GM12878 (cell line): ENCODE measurements around the gene YY2. TPM values are rescaled to one million over a fixed set of nuclear protein-coding genes. Genes with fewer than 3 reads are reported as not detected.

Experiments used
- ATAC-seq: fragments of 200-7000 bp; cut with Tn5 transposase; 3 replicates; pipeline ENCODE4 v1.9.1; 2020; ENCODE audit warnings: mild to moderate bottlenecking, moderate library complexity
- BruUV-seq: library from RNA; stranded (reverse); fragments of 400-500 nt; replicated peaks from 2 replicates; lab custom pipeline; 2021; lab: Mats Ljungman, UMichigan
- CTCF ChIA-PET: fragments of 300-600 bp; sonication (Branson Sonifier 250); formaldehyde crosslinking; extraction: SDS; loops from one replicate; lab custom pipeline; 2021; ENCODE audit warnings: inconsistent platforms; lab: Yijun Ruan, JAX
- POLR2A ChIA-PET: fragments of 350-600 bp; formaldehyde crosslinking; extraction: SDS; loops from one replicate; lab custom pipeline; 2021; ENCODE audit warnings: inconsistent platforms; lab: Charles Lee
- RAD21 ChIA-PET: fragments of 300-600 bp; sonication (Branson Sonifier 250); formaldehyde crosslinking; loops from one replicate; lab custom pipeline; 2023; ENCODE audit warnings: antibody characterized with exemption; ENCODE audit not compliant: unreplicated experiment; lab: Charles Lee
- SMC1A ChIA-PET: fragments of 300-600 bp; sonication (Branson Sonifier 250); formaldehyde crosslinking; loops from one replicate; lab custom pipeline; 2023; ENCODE audit not compliant: unreplicated experiment, uncharacterized antibody; lab: Charles Lee
- DNase-seq: peaks from one replicate; pipeline ENCODE4 v3.0.0-alpha.2; 2011; ENCODE audit warnings: low read depth, low spot score
- FAIRE-seq: peaks from 3 replicates; lab custom pipeline; 2011; peaks lifted over from hg19 to GRCh38; lab: Jason Lieb, UNC
- H2AFZ ChIP-seq: 2 replicates; pipeline ENCODE4 v1.6.0; 2011; ENCODE audit warnings: low read depth, low read length, control low read depth; ENCODE audit not compliant: control insufficient read depth
- H3K27ac ChIP-seq: 2 replicates; pipeline ENCODE4 v1.5.1; 2011; ENCODE audit warnings: control low read depth; ENCODE audit not compliant: control insufficient read depth, insufficient read depth
- H3K27me3 ChIP-seq, 2 experiments: replicated peaks in 1 of 2; 2 replicates each; pipeline versions ENCODE4 v1.6.0 to v1.6.1; 2011; ENCODE audit warnings: low read length in 1 of 2; ENCODE audit not compliant: control insufficient read depth in 2 of 2, insufficient read depth in 2 of 2
- H3K36me3 ChIP-seq, 2 experiments: 2 replicates each; pipeline ENCODE4 v1.5.1; 2011; ENCODE audit warnings: low read length in 1 of 2; ENCODE audit not compliant: control insufficient read depth in 2 of 2, insufficient read depth in 2 of 2
- H3K4me1 ChIP-seq: 2 replicates; pipeline ENCODE4 v1.6.1; 2011; ENCODE audit warnings: mild to moderate bottlenecking, low read length, moderate library complexity, mixed read lengths; ENCODE audit not compliant: control insufficient read depth, insufficient read depth
- H3K4me2 ChIP-seq: 2 replicates; pipeline ENCODE4 v1.6.0; 2011; ENCODE audit warnings: control low read depth; ENCODE audit not compliant: control insufficient read depth, insufficient read depth
- H3K4me3 ChIP-seq: fragments of 200-600 bp; sonication (generic); 2 replicates; pipeline ENCODE4 v1.5.1; 2016
- H3K79me2 ChIP-seq: 2 replicates; pipeline ENCODE4 v1.6.0; 2011; ENCODE audit warnings: low read length; ENCODE audit not compliant: control insufficient read depth, insufficient read depth
- H3K9ac ChIP-seq: 2 replicates; pipeline ENCODE4 v1.8.0; 2011; ENCODE audit warnings: low read length, control low read depth, mixed read lengths; ENCODE audit not compliant: control insufficient read depth, insufficient read depth
- H3K9me3 ChIP-seq: replicated peaks from 3 replicates; pipeline ENCODE4 v1.5.1; 2011; ENCODE audit warnings: mild to moderate bottlenecking, low read length; ENCODE audit not compliant: control insufficient read depth, insufficient read depth
- H4K20me1 ChIP-seq: 2 replicates; pipeline ENCODE4 v1.6.0; 2011; ENCODE audit not compliant: control insufficient read depth, insufficient read depth
- ATF7 ChIP-seq: fragments of 450-650 bp; IDR thresholded peaks from 2 replicates; pipeline ENCODE4 v1.6.1; 2016; ENCODE audit warnings: low read depth, mild to moderate bottlenecking
- CREM ChIP-seq: IDR thresholded peaks from 2 replicates; pipeline ENCODE4 v1.6.1; 2014; ENCODE audit warnings: antibody characterized with exemption, low read depth
- IKZF2 ChIP-seq, 2 experiments: fragments of 450-650 bp; IDR thresholded peaks; 2 replicates each; pipeline ENCODE4 v1.6.1; 2017; ENCODE audit warnings: mild to moderate bottlenecking in 2 of 2, moderate library complexity in 2 of 2
- NFYA ChIP-seq: IDR thresholded peaks from 2 replicates; pipeline ENCODE4 v1.6.1; 2011; ENCODE audit warnings: low read depth, mild to moderate bottlenecking, low read length, improper control_type of control experiment, borderline replicate concordance
- PBX3 ChIP-seq: IDR thresholded peaks from 2 replicates; pipeline ENCODE4 v1.6.1; 2011; ENCODE audit warnings: mild to moderate bottlenecking, low read depth, low read length, moderate library complexity; ENCODE audit not compliant: insufficient replicate concordance
- RELB ChIP-seq: fragments of 450-650 bp; IDR thresholded peaks from 2 replicates; pipeline ENCODE4 v1.6.1; 2017; ENCODE audit warnings: low read depth, mild to moderate bottlenecking, moderate library complexity
- SKIL ChIP-seq: fragments of 450-650 bp; IDR thresholded peaks from 2 replicates; pipeline ENCODE4 v1.6.1; 2017; ENCODE audit warnings: mild to moderate bottlenecking, low read depth, inconsistent platforms; ENCODE audit not compliant: poor library complexity, severe bottlenecking
- SPI1 ChIP-seq: IDR thresholded peaks from 2 replicates; pipeline ENCODE4 v1.6.1; 2011; ENCODE audit warnings: low read depth, mild to moderate bottlenecking, low read length, moderate library complexity, borderline replicate concordance; ENCODE audit not compliant: insufficient read depth
- SREBF1 ChIP-seq: IDR thresholded peaks from 2 replicates; pipeline ENCODE4 v1.6.1; 2012; ENCODE audit warnings: mild to moderate bottlenecking, low read length
- STAT1 ChIP-seq: fragments of 450-650 bp; conservative IDR thresholded peaks from 2 replicates; pipeline ENCODE4 v1.6.1; 2014; ENCODE audit warnings: antibody characterized with exemption, mild to moderate bottlenecking
- TCF12 ChIP-seq: IDR thresholded peaks from 2 replicates; pipeline ENCODE4 v1.6.1; 2011; ENCODE audit warnings: low read depth, mild to moderate bottlenecking, low read length
- TCF3 ChIP-seq: IDR thresholded peaks from 2 replicates; pipeline ENCODE4 v1.6.1; 2012; ENCODE audit warnings: low read depth, mild to moderate bottlenecking, low read length, borderline replicate concordance; ENCODE audit not compliant: insufficient read depth
- ZZZ3 ChIP-seq: IDR thresholded peaks from 2 replicates; pipeline ENCODE4 v1.6.1; 2011; ENCODE audit warnings: low read depth; ENCODE audit not compliant: control insufficient read depth, insufficient read length
- WGBS: methylation state at CpG from one replicate; pipeline ENCODE4 v1.1.6; 2016; ENCODE audit warnings: low lambda C conversion rate; ENCODE audit not compliant: insufficient replicate concordance, insufficient coverage; ENCODE audit errors: missing lambda C conversion rate; 5-methylcytosine and 5-hydroxymethylcytosine counted together
- in situ Hi-C: fragments of 300-500 bp; cut with MboI; formaldehyde crosslinking; loops from 9 replicates; pipeline ENCODE4 v1.14.3; 2018; ENCODE audit warnings: mixed read lengths
- intact Hi-C: fragments of 100-400 bp; cut with micrococcal nuclease; formaldehyde crosslinking; loops from one replicate; pipeline ENCODE4 v1.14.2; 2022; ENCODE audit not compliant: unreplicated experiment
- polyA plus RNA-seq, 11 experiments: library from polyadenylated mRNA; depleted of rRNA in 4 of 11; unstranded in 6 of 11; stranded (reverse) in 5 of 11; fragments of >200 nt; fragmentation: Nextera tagmentation in 4 of 11; fragmentation: Illumina TruSeq in 1 of 11; extraction: Ambion mirVana in 4 of 11; extraction: Trizol in 1 of 11; gene quantifications; 1 replicate in 1 of 11; 2 replicates in 10 of 11; pipeline versions ENCODE4 v1.2.1 to v1.2.3, GENCODE V29; 2011 to 2016; ENCODE audit warnings: inconsistent platforms in 2 of 11, missing spikeins in 2 of 11, low read depth in 1 of 11
- total RNA-seq, 4 experiments: library from RNA; depleted of rRNA in 3 of 4; stranded (reverse); fragments of >200 nt in 3 of 4; fragmentation: Illumina TruSeq in 1 of 4; extraction: Trizol in 1 of 4; gene quantifications; 2 replicates each; pipeline versions ENCODE4 v1.2.1 to v1.2.3, GENCODE V29; 2013 to 2021

YY2 gene
- total and polyA plus RNA-seq, 10 of the 15 experiments (the other 5 are each of a cell fraction or from before 2014, with no cell fraction given): 0.31 to 1.2 (median 0.74) TPM

- Histone ChIP-seq H3K4me2 (no peak overlapping the region), H3K9me3 (no peaks in the 10 kb centered on the region), H2AFZ (no peak overlapping the region), H3K36me3 (no peaks in the 10 kb centered on the region), H3K27me3 (no peaks in the 10 kb centered on the region)
- ChIA-PET SMC1A (interaction anchor here (0.7 to 1.2 kb wide), 2 partner anchors 55 to 394 kb away, joined by 3 read pairs; no protein-coding TSS in a partner anchor), RAD21 (no interaction called here)
- in situ Hi-C loops: no loop called here
- TF ChIP-seq SPI1: no peak
- no peak for TF ChIP-seq SREBF1
- TF ChIP-seq TCF12: no peak
- no peak for TF ChIP-seq TCF3
- no peak for TF ChIP-seq IKZF2 (IDR thresholded peaks at IDR 0.05)
- no peak for TF ChIP-seq ZZZ3
- TF ChIP-seq, all 136 proteins: peak for 0
- ChIA-PET CTCF (interaction anchor here (1.0 kb wide), 1 partner anchor 80 kb away, joined by 3 read pairs; no protein-coding TSS in a partner anchor), POLR2A (no interaction called here)
- DNase-seq (no peak), FAIRE-seq (no peak), ATAC-seq (no peak)
- H3K4me3 ChIP-seq: no peak overlapping the region
- H3K79me2 ChIP-seq: no peaks in the 10 kb centered on the region
- H3K9ac ChIP-seq: no peak overlapping the region
- BruUV-seq: no TSS peak
- intact Hi-C loops: no loop called here
- H3K4me1 ChIP-seq: no peaks in the 10 kb centered on the region
- no peak overlapping the region for H3K27ac ChIP-seq
- 49% methylated on average over 2 of the region's 2 CpGs for WGBS
- no peaks in the 10 kb centered on the region for H4K20me1 ChIP-seq
These were observed 49.5 kb downstream of the YY2 start for GRCh38 chrX:21905313-21905712.

- DNase-seq (no peak), FAIRE-seq (no peak), ATAC-seq (no peak)
- in situ Hi-C loops: no loop called here
- no peak overlapping the region for H3K4me3 ChIP-seq
- WGBS: 57% methylated on average over 3 of the region's 3 CpGs
- no peaks in the 10 kb centered on the region for H3K36me3 ChIP-seq
- no peaks in the 10 kb centered on the region for H4K20me1 ChIP-seq
- no peak overlapping the region for H3K4me2 ChIP-seq
- H3K9ac ChIP-seq: no peak overlapping the region
- intact Hi-C loops: no loop called here
- H2AFZ ChIP-seq: no peak overlapping the region
- H3K27ac ChIP-seq: no peak overlapping the region
- no peaks in the 10 kb centered on the region for H3K79me2 ChIP-seq
- RAD21 ChIA-PET: no interaction called here
- no peaks in the 10 kb centered on the region for H3K4me1 ChIP-seq
- H3K9me3 ChIP-seq: no peaks in the 10 kb centered on the region
- CTCF ChIA-PET: interaction anchor here (1.0 kb wide), 1 partner anchor 79 kb away, joined by 3 read pairs; no protein-coding TSS in a partner anchor
- H3K27me3 ChIP-seq: no peaks in the 10 kb centered on the region
- SMC1A ChIA-PET: no interaction called here
- POLR2A ChIA-PET: no interaction called here
- BruUV-seq: no TSS peak
- TF ChIP-seq RELB (no peak), STAT1 (no peak), PBX3 (no peak), CREM (no peak), NFYA (no peak), ATF7 (no peak), SKIL (no peak)
These were observed 50.2 kb downstream of the YY2 start for GRCh38 chrX:21905953-21906352.
